CD14-positive monocyte (primary cell): ENCODE measurements around the gene BCR. TPM values are rescaled to one million over a fixed set of nuclear protein-coding genes. Genes with fewer than 3 reads are reported as not detected.

Experiments
- DNase-seq, 3 donors: peaks; one replicate each; pipeline ENCODE4 v3.0.0-alpha.2; 2011 to 2022
- H2AFZ ChIP-seq: 2 replicates; pipeline ENCODE4 v1.6.0; 2012; ENCODE audit warnings: mild to moderate bottlenecking, low read depth, low read length, inconsistent platforms; ENCODE audit not compliant: insufficient read depth, poor library complexity, severe bottlenecking
- H3K27ac ChIP-seq, 2 donors: 1 replicate in 1 of 2; 2 replicates in 1 of 2; pipeline ENCODE4 v1.5.1; 2012 to 2013; ENCODE audit warnings: low read length in 2 of 2, control low read depth in 1 of 2, inconsistent platforms in 1 of 2, low read depth in 1 of 2, mild to moderate bottlenecking in 1 of 2
- H3K27me3 ChIP-seq, 2 donors: one replicate each; pipeline versions ENCODE4 v1.6.0 to v1.6.1; 2011 to 2013; ENCODE audit warnings: low read length in 2 of 2; ENCODE audit not compliant: control insufficient read depth in 2 of 2, insufficient read depth in 2 of 2
- H3K36me3 ChIP-seq, 2 donors: replicated peaks in 1 of 2; 1 replicate in 1 of 2; 2 replicates in 1 of 2; pipeline versions ENCODE4 v1.5.1 to v1.6.1; 2012 to 2013; ENCODE audit warnings: low read length in 2 of 2, control low read depth in 1 of 2, inconsistent platforms in 1 of 2, mild to moderate bottlenecking in 1 of 2; ENCODE audit not compliant: insufficient read depth in 2 of 2, control insufficient read depth in 1 of 2
- H3K4me1 ChIP-seq, 2 donors: 1 replicate in 1 of 2; 2 replicates in 1 of 2; pipeline versions ENCODE4 v1.5.1 to v1.6.1; 2012 to 2013; ENCODE audit warnings: low read length in 2 of 2, control low read depth in 1 of 2, inconsistent platforms in 1 of 2, mild to moderate bottlenecking in 1 of 2, moderate library complexity in 1 of 2; ENCODE audit not compliant: insufficient read depth in 2 of 2, control insufficient read depth in 1 of 2
- H3K4me2 ChIP-seq: replicated peaks from 2 replicates; pipeline ENCODE3; 2012; ENCODE audit warnings: low read length, moderate library complexity, mild to moderate bottlenecking; ENCODE audit not compliant: poor library complexity, severe bottlenecking; ENCODE audit errors: extremely low read depth
- H3K4me3 ChIP-seq, 3 experiments: fragments of 200-600 bp in 1 of 3; sonication (generic) in 1 of 3; replicated peaks in 1 of 3; 1 replicate in 2 of 3; 2 replicates in 1 of 3; pipeline ENCODE4 v1.5.1; 2011 to 2013; ENCODE audit warnings: low read length in 3 of 3, mild to moderate bottlenecking in 3 of 3, control low read depth in 2 of 3, low read depth in 2 of 3, inconsistent platforms in 1 of 3, moderate library complexity in 1 of 3
- H3K79me2 ChIP-seq: 2 replicates; pipeline ENCODE4 v1.6.0; 2012; ENCODE audit warnings: mild to moderate bottlenecking, control low read depth, inconsistent platforms, low read length, moderate library complexity; ENCODE audit not compliant: insufficient read depth
- H3K9ac ChIP-seq: 2 replicates; pipeline ENCODE4 v1.6.0; 2017; ENCODE audit warnings: low read length, mild to moderate bottlenecking; ENCODE audit not compliant: insufficient read depth, poor library complexity, severe bottlenecking
- H3K9me3 ChIP-seq, 2 donors: replicated peaks in 1 of 2; 1 replicate in 1 of 2; 2 replicates in 1 of 2; pipeline versions ENCODE4 v1.5.1 to v1.6.1; 2012 to 2013; ENCODE audit warnings: low read length in 2 of 2, control low read depth in 1 of 2; ENCODE audit not compliant: control insufficient read depth in 1 of 2, insufficient read depth in 1 of 2
- H4K20me1 ChIP-seq: 2 replicates; pipeline ENCODE4 v1.6.0; 2012; ENCODE audit warnings: mild to moderate bottlenecking, low read length, control low read depth, moderate library complexity; ENCODE audit not compliant: insufficient read depth
- H3K27ac Mint-ChIP-seq, 7 donors: one replicate each; pipeline ENCODE4 v1.8.0; 2020; ENCODE audit warnings: mild to moderate bottlenecking in 7 of 7, mixed read lengths in 7 of 7, moderate library complexity in 6 of 7, inconsistent platforms in 2 of 7
- H3K27me3 Mint-ChIP-seq, 3 donors: one replicate each; pipeline ENCODE4 v1.8.0; 2021 to 2022; ENCODE audit warnings: low read depth in 3 of 3, mild to moderate bottlenecking in 3 of 3, mixed read lengths in 3 of 3, moderate library complexity in 3 of 3, inconsistent platforms in 1 of 3
- H3K36me3 Mint-ChIP-seq, 2 donors: one replicate each; pipeline ENCODE4 v1.8.0; 2020; ENCODE audit warnings: mixed read lengths in 2 of 2, inconsistent platforms in 1 of 2, mild to moderate bottlenecking in 1 of 2
- H3K4me1 Mint-ChIP-seq: one replicate; pipeline ENCODE4 v1.8.0; 2020; ENCODE audit warnings: mild to moderate bottlenecking, mixed read lengths
- H3K4me3 Mint-ChIP-seq, 2 donors: one replicate each; pipeline ENCODE4 v1.8.0; 2020; ENCODE audit warnings: mild to moderate bottlenecking in 2 of 2, mixed read lengths in 2 of 2, moderate library complexity in 1 of 2
- H3K9me3 Mint-ChIP-seq, 7 donors: one replicate each; pipeline ENCODE4 v1.8.0; 2020 to 2022; ENCODE audit warnings: mixed read lengths in 7 of 7, mild to moderate bottlenecking in 6 of 7, moderate library complexity in 6 of 7, inconsistent platforms in 2 of 7
- WGBS: methylation state at CpG from one replicate; pipeline ENCODE4 v1.1.5; 2013; ENCODE audit warnings: missing lambda C conversion rate; ENCODE audit not compliant: insufficient coverage; 5-methylcytosine and 5-hydroxymethylcytosine counted together
- intact Hi-C, 2 donors: fragments of 100-400 bp; cut with micrococcal nuclease; formaldehyde crosslinking; loops; one replicate each; pipeline versions ENCODE4 v1.15.0 to v1.15.1; 2023
- polyA plus RNA-seq, 3 donors: library from polyadenylated mRNA; depleted of rRNA in 1 of 3; unstranded in 2 of 3; stranded (reverse) in 1 of 3; fragments of 300-500 nt in 2 of 3; fragments of >200 nt in 1 of 3; fragmentation: Illumina TruSeq in 2 of 3; gene quantifications; 1 replicate in 2 of 3; 2 replicates in 1 of 3; pipeline ENCODE4 v1.2.3, GENCODE V29; 2012 to 2021
- TF ChIP-seq, protein P1 (sequence below): fragments of 200-600 bp; IDR thresholded peaks from one replicate; pipeline ENCODE4 v1.8.0; 2022; ENCODE audit warnings: antibody characterized with exemption, mild to moderate bottlenecking

Gene BCR
- polyA plus RNA-seq, 3 donors, result 0.97 to 20.9 (median 0.97) TPM

DNA sequence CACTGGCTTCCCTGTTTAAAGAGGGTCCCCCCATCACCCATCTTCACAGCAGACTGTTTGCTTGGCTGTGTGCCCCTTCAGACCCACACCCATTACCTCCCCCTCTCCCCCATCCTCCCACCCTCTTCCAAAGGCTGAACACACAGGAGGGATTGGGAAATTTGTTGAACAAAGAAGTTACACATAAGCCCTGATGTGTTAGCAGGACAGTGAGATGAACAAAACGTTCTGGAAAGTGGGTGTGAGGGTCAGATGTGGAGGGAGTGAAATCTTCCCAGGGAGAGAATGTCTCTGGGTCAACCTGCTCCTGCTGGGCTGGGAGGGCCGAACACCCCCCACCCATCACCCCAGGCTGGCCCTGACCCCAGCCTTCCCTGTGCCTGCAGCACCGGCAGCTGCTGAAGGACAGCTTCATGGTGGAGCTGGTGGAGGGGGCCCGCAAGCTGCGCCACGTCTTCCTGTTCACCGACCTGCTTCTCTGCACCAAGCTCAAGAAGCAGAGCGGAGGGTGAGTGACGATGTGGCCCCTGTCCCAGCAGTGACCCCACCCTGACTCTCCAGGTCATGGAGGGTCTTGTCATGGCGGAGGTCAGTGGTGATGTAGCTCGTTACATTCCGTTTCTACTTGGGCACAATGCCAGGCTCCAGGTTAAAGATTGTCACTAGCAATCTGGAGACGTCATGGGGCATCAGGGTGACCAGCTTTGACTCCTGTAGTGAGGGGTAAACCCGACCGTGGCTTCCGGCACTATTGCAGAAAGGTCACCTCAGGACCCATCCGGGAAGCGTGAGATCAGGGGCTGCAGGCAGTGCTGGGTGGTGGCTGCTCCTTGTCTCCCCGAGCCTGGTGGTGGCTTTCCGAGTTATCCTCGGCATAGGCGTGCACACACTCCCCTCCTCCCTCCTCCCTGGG, 103.5 kb downstream of the BCR start:
- intact Hi-C loops, result loop anchor here in 1 of 2 donors (10.0 kb wide), 1 partner anchor 329 kb away; no protein-coding TSS in a partner anchor
- Mint-ChIP-seq H3K4me3 (no peak overlapping the region), H3K27ac (no peak overlapping the region), H3K9me3 (peaks cover 0 to 2% (median 0%) of the 10 kb centered on the region in 7 donors), H3K4me1 (peaks cover 6% of the 10 kb centered on the region), H3K27me3 (no peaks in the 10 kb centered on the region), H3K36me3 (peaks cover 58 to 84% of the 10 kb centered on the region in 2 donors)
- no peaks in the 10 kb centered on the region for H3K79me2 ChIP-seq
- no peak overlapping the region for H3K27ac ChIP-seq
- no peak overlapping the region for H3K4me3 ChIP-seq
- no peak overlapping the region for H3K9ac ChIP-seq
- peaks cover 72 to 91% of the 10 kb centered on the region in 2 donors for H3K36me3 ChIP-seq
- no peaks in the 10 kb centered on the region for H3K27me3 ChIP-seq
- H3K4me1 ChIP-seq, result peaks cover 3 to 9% of the 10 kb centered on the region in 2 donors
- no peak overlapping the region for H3K4me2 ChIP-seq
- no peaks in the 10 kb centered on the region for H3K9me3 ChIP-seq
- TF ChIP-seq, protein P1, sequence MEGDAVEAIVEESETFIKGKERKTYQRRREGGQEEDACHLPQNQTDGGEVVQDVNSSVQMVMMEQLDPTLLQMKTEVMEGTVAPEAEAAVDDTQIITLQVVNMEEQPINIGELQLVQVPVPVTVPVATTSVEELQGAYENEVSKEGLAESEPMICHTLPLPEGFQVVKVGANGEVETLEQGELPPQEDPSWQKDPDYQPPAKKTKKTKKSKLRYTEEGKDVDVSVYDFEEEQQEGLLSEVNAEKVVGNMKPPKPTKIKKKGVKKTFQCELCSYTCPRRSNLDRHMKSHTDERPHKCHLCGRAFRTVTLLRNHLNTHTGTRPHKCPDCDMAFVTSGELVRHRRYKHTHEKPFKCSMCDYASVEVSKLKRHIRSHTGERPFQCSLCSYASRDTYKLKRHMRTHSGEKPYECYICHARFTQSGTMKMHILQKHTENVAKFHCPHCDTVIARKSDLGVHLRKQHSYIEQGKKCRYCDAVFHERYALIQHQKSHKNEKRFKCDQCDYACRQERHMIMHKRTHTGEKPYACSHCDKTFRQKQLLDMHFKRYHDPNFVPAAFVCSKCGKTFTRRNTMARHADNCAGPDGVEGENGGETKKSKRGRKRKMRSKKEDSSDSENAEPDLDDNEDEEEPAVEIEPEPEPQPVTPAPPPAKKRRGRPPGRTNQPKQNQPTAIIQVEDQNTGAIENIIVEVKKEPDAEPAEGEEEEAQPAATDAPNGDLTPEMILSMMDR, result no peak
- DNase-seq, result no peak
- 97% methylated on average over 20 of the region's 22 CpGs for WGBS
- H4K20me1 ChIP-seq, result peaks cover 21% of the 10 kb centered on the region
- H2AFZ ChIP-seq, result no peak overlapping the region

DNA sequence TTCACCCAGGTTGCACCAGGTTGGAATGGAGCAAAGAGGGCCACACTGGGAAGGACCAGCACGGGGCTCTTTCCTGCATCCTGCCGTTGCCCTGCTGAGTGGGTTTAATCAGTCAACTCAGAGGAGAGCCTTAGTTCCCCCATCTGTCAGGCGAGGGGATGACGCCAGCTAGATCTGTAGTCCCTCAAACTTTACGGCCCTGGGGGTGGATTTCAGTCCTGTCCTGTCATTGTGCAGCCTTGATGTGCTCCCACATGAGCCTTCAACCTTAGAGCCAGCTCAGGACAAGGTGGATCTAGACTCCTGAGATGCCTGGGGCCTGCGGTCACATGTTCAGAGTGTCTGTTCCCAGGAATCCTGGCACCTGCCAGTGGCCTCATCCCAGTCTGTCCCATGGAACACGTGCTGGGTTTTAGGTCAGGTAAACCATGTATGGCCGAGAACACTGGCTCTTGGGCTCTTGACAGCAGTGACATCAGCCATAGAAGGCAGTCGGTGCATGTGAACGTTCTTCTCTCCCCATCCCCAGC, 104.3 kb downstream of the BCR start:
- Mint-ChIP-seq H3K36me3 (peaks cover 58 to 85% of the 10 kb centered on the region in 2 donors), H3K27me3 (no peaks in the 10 kb centered on the region), H3K4me1 (peaks cover 6% of the 10 kb centered on the region), H3K27ac (no peak overlapping the region), H3K4me3 (no peak overlapping the region), H3K9me3 (peaks cover 0 to 2% (median 0%) of the 10 kb centered on the region in 7 donors)
- Histone ChIP-seq H3K27ac (no peak overlapping the region), H3K4me3 (no peak overlapping the region), H3K9ac (no peak overlapping the region), H2AFZ (no peak overlapping the region), H3K9me3 (no peaks in the 10 kb centered on the region), H4K20me1 (peaks cover 21% of the 10 kb centered on the region), H3K79me2 (no peaks in the 10 kb centered on the region), H3K27me3 (no peaks in the 10 kb centered on the region), H3K36me3 (peaks cover 74 to 91% of the 10 kb centered on the region in 2 donors), H3K4me2 (no peak overlapping the region), H3K4me1 (peaks cover 3 to 9% of the 10 kb centered on the region in 2 donors)
- intact Hi-C loops, result loop anchor here in 1 of 2 donors (10.0 kb wide), 1 partner anchor 330 kb away; no protein-coding TSS in a partner anchor
- 97% methylated on average over 8 of the region's 10 CpGs for WGBS
- DNase-seq, result no peak
- TF ChIP-seq, protein P1, result no peak
